Ishikawa (cell line): ENCODE data around the gene DOCK3.

ENCODE experiments used
- CEBPB ChIP-seq: IDR thresholded peaks from 2 replicates; pipeline ENCODE4 v1.6.1; 2012
- CREB1 ChIP-seq: IDR thresholded peaks from 2 replicates; pipeline ENCODE4 v1.6.1; 2012; ENCODE audit warnings: low read depth
- EGR1 ChIP-seq: IDR thresholded peaks from 2 replicates; pipeline ENCODE4 v1.6.1; 2012
- EP300 ChIP-seq: IDR thresholded peaks from 2 replicates; pipeline ENCODE4 v1.6.1; 2012; ENCODE audit warnings: borderline replicate concordance
- FOXM1 ChIP-seq: IDR thresholded peaks from 2 replicates; pipeline ENCODE4 v1.6.1; 2012; ENCODE audit warnings: low read depth, borderline replicate concordance
- MAX ChIP-seq: IDR thresholded peaks from 2 replicates; pipeline ENCODE4 v1.6.1; 2012
- NFIC ChIP-seq: IDR thresholded peaks from 2 replicates; pipeline ENCODE4 v1.6.1; 2012
- RAD21 ChIP-seq: IDR thresholded peaks from 2 replicates; pipeline ENCODE4 v1.6.1; 2012; ENCODE audit warnings: low read depth
- REST ChIP-seq: IDR thresholded peaks from 2 replicates; pipeline ENCODE4 v1.6.1; 2012; ENCODE audit warnings: low read depth, mild to moderate bottlenecking
- TAF1 ChIP-seq: IDR thresholded peaks from 2 replicates; pipeline ENCODE4 v1.6.1; 2012; ENCODE audit warnings: low read depth, mild to moderate bottlenecking
- TCF12 ChIP-seq: IDR thresholded peaks from 2 replicates; pipeline ENCODE4 v1.6.1; 2012; ENCODE audit warnings: low read depth
- TEAD4 ChIP-seq: IDR thresholded peaks from 2 replicates; pipeline ENCODE4 v1.6.1; 2012
- YY1 ChIP-seq: IDR thresholded peaks from 2 replicates; pipeline ENCODE4 v1.6.1; 2012; ENCODE audit warnings: low read depth
- ZBTB7A ChIP-seq: IDR thresholded peaks from 2 replicates; pipeline ENCODE4 v1.6.1; 2012; ENCODE audit warnings: low read depth

- no peak for TF ChIP-seq RAD21
- no peak for TF ChIP-seq EGR1
- TF ChIP-seq REST: no peak
- TF ChIP-seq NFIC: no peak
- TF ChIP-seq YY1: no peak
- TF ChIP-seq EP300: no peak
- no peak for TF ChIP-seq FOXM1
- no peak for TF ChIP-seq CEBPB
- TF ChIP-seq MAX: no peak
- no peak for TF ChIP-seq TCF12
- no peak for TF ChIP-seq ZBTB7A
- no peak for TF ChIP-seq TEAD4
- no peak for TF ChIP-seq CREB1
- TF ChIP-seq TAF1: no peak
These were observed 488.3 kb downstream of the DOCK3 start for GRCh38 chr3:51163051-51163450.
